Caco-2 (cell line): ENCODE measurements around the gene RNPEP. TPM values are rescaled to one million over a fixed set of nuclear protein-coding genes. Genes with fewer than 3 reads are reported as not detected.

ENCODE experiments used
- BruUV-seq: library from RNA; stranded (reverse); fragments of 400-500 nt; replicated peaks from 2 replicates; lab custom pipeline; 2021; lab: Mats Ljungman, UMichigan
- CTCF ChIA-PET: fragments of 300-600 bp; sonication (Branson Sonifier 250); formaldehyde crosslinking; loops from one replicate; lab custom pipeline; 2022; ENCODE audit warnings: antibody characterized with exemption; lab: Charles Lee
- POLR2A ChIA-PET: fragments of 300-600 bp; sonication (Branson Sonifier 250); formaldehyde crosslinking; loops from one replicate; lab custom pipeline; 2022; ENCODE audit warnings: antibody characterized with exemption; lab: Charles Lee
- DNase-seq, 2 experiments: peaks; one replicate each; pipeline versions ENCODE4 v3.0.0 to v3.0.0-alpha.2; 2020 to 2022
- H3K27me3 ChIP-seq: replicated peaks from 2 replicates; pipeline ENCODE4 v1.6.0; 2011; ENCODE audit warnings: low read length; ENCODE audit not compliant: control insufficient read depth, insufficient read depth
- H3K36me3 ChIP-seq: 2 replicates; pipeline ENCODE4 v1.5.1; 2011; ENCODE audit warnings: low read length; ENCODE audit not compliant: control insufficient read depth, insufficient read depth
- H3K4me1 ChIP-seq: fragments of 250-450 bp; sonication (Bioruptor Pico); 2 replicates; pipeline ENCODE4 v1.5.1; 2020; ENCODE audit warnings: mild to moderate bottlenecking
- H3K4me3 ChIP-seq: 2 replicates; pipeline ENCODE4 v1.5.1; 2011; ENCODE audit warnings: low read depth, mild to moderate bottlenecking, control low read depth, low read length
- H3K9me3 ChIP-seq: fragments of 250-450 bp; sonication (Bioruptor Pico); 2 replicates; pipeline ENCODE4 v1.5.1; 2020; ENCODE audit warnings: mild to moderate bottlenecking, moderate library complexity
- H3K27ac Mint-ChIP-seq: one replicate; pipeline ENCODE4 v1.8.0; 2022; ENCODE audit warnings: mixed read lengths; ENCODE audit not compliant: unreplicated experiment
- H3K27me3 Mint-ChIP-seq: one replicate; pipeline ENCODE4 v1.8.0; 2022; ENCODE audit warnings: mixed read lengths; ENCODE audit not compliant: insufficient read depth, unreplicated experiment
- H3K36me3 Mint-ChIP-seq: one replicate; pipeline ENCODE4 v1.8.0; 2022; ENCODE audit warnings: mild to moderate bottlenecking, mixed read lengths; ENCODE audit not compliant: insufficient read depth, unreplicated experiment
- H3K4me1 Mint-ChIP-seq: one replicate; pipeline ENCODE4 v1.8.0; 2022; ENCODE audit warnings: low read depth, mixed read lengths; ENCODE audit not compliant: unreplicated experiment
- H3K4me3 Mint-ChIP-seq: one replicate; pipeline ENCODE4 v1.8.0; 2022; ENCODE audit warnings: mild to moderate bottlenecking, moderate library complexity, mixed read lengths; ENCODE audit not compliant: unreplicated experiment
- H3K9me3 Mint-ChIP-seq: one replicate; pipeline ENCODE4 v1.8.0; 2022; ENCODE audit warnings: mixed read lengths; ENCODE audit not compliant: unreplicated experiment
- intact Hi-C: fragments of 100-400 bp; cut with micrococcal nuclease; formaldehyde crosslinking; loops from one replicate; pipeline ENCODE4 v1.10.0; 2022; ENCODE audit not compliant: unreplicated experiment
- total RNA-seq: library from RNA; stranded (reverse); gene quantifications from 2 replicates; pipeline ENCODE4 v1.2.3, GENCODE V29; 2022
- TF ChIP-seq, protein P1 (sequence below), 2 experiments: fragments of 200-600 bp in 1 of 2; IDR thresholded peaks; 1 replicate in 1 of 2; 2 replicates in 1 of 2; pipeline versions ENCODE4 v1.5.1 to v1.8.0; 2011 to 2022; ENCODE audit warnings: antibody characterized with exemption in 1 of 2, control low read depth in 1 of 2, inconsistent platforms in 1 of 2, low read depth in 1 of 2, low read length in 1 of 2, mild to moderate bottlenecking in 1 of 2, moderate library complexity in 1 of 2; ENCODE audit not compliant: insufficient read depth in 1 of 2, severe bottlenecking in 1 of 2, unreplicated experiment in 1 of 2

RNPEP gene
- total RNA-seq, 1 experiment from 2014 or later, result 75.9 TPM

DNA sequence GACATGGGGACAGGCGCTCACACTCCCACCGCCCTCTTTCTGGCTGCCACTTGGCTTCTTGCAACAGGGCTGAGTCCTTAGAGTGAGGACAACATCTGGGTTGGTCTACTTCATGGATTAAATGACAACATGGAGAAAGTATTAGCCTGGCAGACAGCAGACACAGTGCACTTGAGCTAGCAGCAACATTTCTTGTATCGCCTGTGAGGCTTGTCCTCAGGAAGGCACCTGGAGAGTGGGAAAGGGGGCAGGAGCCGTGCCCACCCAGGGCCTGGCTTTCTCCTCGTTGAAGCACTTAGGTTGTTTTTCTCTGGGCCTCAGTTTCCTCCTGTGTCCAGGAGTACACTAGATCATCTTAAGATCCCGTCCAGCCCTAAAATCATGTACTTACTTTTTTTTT lies 31.6 kb downstream of the RNPEP start:
- Histone ChIP-seq H3K9me3 (no peaks in the 10 kb centered on the region), H3K4me3 (no peak overlapping the region), H3K27me3 (no peaks in the 10 kb centered on the region), H3K4me1 (peaks cover 56% of the 10 kb centered on the region), H3K36me3 (peaks cover 20% of the 10 kb centered on the region)
- intact Hi-C loops, result no loop called here
- TF ChIP-seq, protein P1, sequence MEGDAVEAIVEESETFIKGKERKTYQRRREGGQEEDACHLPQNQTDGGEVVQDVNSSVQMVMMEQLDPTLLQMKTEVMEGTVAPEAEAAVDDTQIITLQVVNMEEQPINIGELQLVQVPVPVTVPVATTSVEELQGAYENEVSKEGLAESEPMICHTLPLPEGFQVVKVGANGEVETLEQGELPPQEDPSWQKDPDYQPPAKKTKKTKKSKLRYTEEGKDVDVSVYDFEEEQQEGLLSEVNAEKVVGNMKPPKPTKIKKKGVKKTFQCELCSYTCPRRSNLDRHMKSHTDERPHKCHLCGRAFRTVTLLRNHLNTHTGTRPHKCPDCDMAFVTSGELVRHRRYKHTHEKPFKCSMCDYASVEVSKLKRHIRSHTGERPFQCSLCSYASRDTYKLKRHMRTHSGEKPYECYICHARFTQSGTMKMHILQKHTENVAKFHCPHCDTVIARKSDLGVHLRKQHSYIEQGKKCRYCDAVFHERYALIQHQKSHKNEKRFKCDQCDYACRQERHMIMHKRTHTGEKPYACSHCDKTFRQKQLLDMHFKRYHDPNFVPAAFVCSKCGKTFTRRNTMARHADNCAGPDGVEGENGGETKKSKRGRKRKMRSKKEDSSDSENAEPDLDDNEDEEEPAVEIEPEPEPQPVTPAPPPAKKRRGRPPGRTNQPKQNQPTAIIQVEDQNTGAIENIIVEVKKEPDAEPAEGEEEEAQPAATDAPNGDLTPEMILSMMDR (IDR thresholded peaks at IDR 0.05; ENCODE audit: insufficient read depth in 1 of 2, low read depth in 1 of 2, low read length in 1 of 2, severe bottlenecking in 1 of 2, unreplicated experiment in 1 of 2), result no peak
- Mint-ChIP-seq H3K4me3 (peak overlapping the region; percentile 40), H3K4me1 (peaks cover 42% of the 10 kb centered on the region), H3K27ac (no peak overlapping the region), H3K27me3 (no peaks in the 10 kb centered on the region), H3K9me3 (no peaks in the 10 kb centered on the region), H3K36me3 (peaks cover 95% of the 10 kb centered on the region)
- ChIA-PET POLR2A (interaction anchor here (0.6 kb wide), 1 partner anchor 690 kb away, joined by 3 read pairs; no protein-coding TSS in a partner anchor), CTCF (no interaction called here)
- BruUV-seq, result no TSS peak
- DNase-seq, result no peak

GRCh38 chr1:202014915-202015661 lies 32.6 kb downstream of the RNPEP start:
- DNase-seq, result no peak
- H3K9me3 Mint-ChIP-seq, result no peaks in the 10 kb centered on the region
- Histone ChIP-seq H3K36me3 (peaks cover 20% of the 10 kb centered on the region), H3K4me3 (no peak overlapping the region), H3K9me3 (no peaks in the 10 kb centered on the region), H3K27me3 (no peaks in the 10 kb centered on the region), H3K4me1 (peaks cover 56% of the 10 kb centered on the region)
- POLR2A ChIA-PET, result interaction anchor here (0.5 kb wide), 1 partner anchor 14 kb away, joined by 4 read pairs; no protein-coding TSS in a partner anchor
- CTCF ChIA-PET, result no interaction called here
- intact Hi-C loops, result no loop called here
- no TSS peak for BruUV-seq
- TF ChIP-seq, protein P1 (IDR thresholded peaks at IDR 0.05; ENCODE audit: insufficient read depth in 1 of 2, low read depth in 1 of 2, low read length in 1 of 2, severe bottlenecking in 1 of 2, unreplicated experiment in 1 of 2), result no peak
- H3K4me3 Mint-ChIP-seq, result peak overlapping the region; percentile 40
- peaks cover 40% of the 10 kb centered on the region for H3K4me1 Mint-ChIP-seq
- peaks cover 90% of the 10 kb centered on the region for H3K36me3 Mint-ChIP-seq
- peak overlapping the region; percentile 75 for H3K27ac Mint-ChIP-seq
- no peaks in the 10 kb centered on the region for H3K27me3 Mint-ChIP-seq

DNA sequence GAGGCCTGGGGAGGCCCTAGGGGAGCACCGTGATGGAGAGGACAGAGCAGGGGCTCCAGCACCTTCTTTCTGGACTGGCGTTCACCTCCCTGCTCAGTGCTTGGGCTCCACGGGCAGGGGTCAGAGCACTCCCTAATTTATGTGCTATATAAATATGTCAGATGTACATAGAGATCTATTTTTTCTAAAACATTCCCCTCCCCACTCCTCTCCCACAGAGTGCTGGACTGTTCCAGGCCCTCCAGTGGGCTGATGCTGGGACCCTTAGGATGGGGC lies 33.2 kb downstream of the RNPEP start:
- H3K4me3 ChIP-seq, result no peak overlapping the region
- Mint-ChIP-seq H3K27ac (peak overlapping the region; percentile 75), H3K4me1 (peaks cover 40% of the 10 kb centered on the region), H3K9me3 (no peaks in the 10 kb centered on the region), H3K27me3 (no peaks in the 10 kb centered on the region), H3K36me3 (peaks cover 85% of the 10 kb centered on the region), H3K4me3 (peak overlapping the region; percentile 58)
- no peaks in the 10 kb centered on the region for H3K27me3 ChIP-seq
- no TSS peak for BruUV-seq
- intact Hi-C loops, result no loop called here
- H3K36me3 ChIP-seq, result peaks cover 20% of the 10 kb centered on the region
- no peak for DNase-seq
- TF ChIP-seq, protein P1 (IDR thresholded peaks at IDR 0.05; ENCODE audit: insufficient read depth in 1 of 2, low read depth in 1 of 2, low read length in 1 of 2, severe bottlenecking in 1 of 2, unreplicated experiment in 1 of 2), result no peak
- H3K4me1 ChIP-seq, result peaks cover 59% of the 10 kb centered on the region
- H3K9me3 ChIP-seq, result no peaks in the 10 kb centered on the region
- ChIA-PET CTCF (no interaction called here), POLR2A (no interaction called here)
